ENCODE results near the gene RAPGEF1. TPM values are rescaled to one million over a fixed set of nuclear protein-coding genes. Genes with fewer than 3 reads are reported as not detected.

The RAPGEF1 gene
- total RNA-seq, 1 experiment from 2014 or later: 6.1 TPM

GRCh38 chr9:131546336-131547084 lies 193.4 kb downstream of the RAPGEF1 start:
- H3K27me3 ChIP-seq (ENCODE audit: low read length): no peaks in the 10 kb centered on the region
- no peak overlapping the region for H3K4me2 ChIP-seq (ENCODE audit: low read depth, low read length, poor library complexity, severe bottlenecking)
- no peak overlapping the region for H3K4me3 ChIP-seq (ENCODE audit: low read length)
- no peaks in the 10 kb centered on the region for H3K9me3 ChIP-seq (ENCODE audit: low read length)
- H2AFZ ChIP-seq (ENCODE audit: low read length): no peak overlapping the region
- no peak overlapping the region for H3K27ac ChIP-seq (ENCODE audit: low read length)
- H3K79me2 ChIP-seq (ENCODE audit: low read length): no peaks in the 10 kb centered on the region
- H3K9me2 ChIP-seq (replicated peaks; ENCODE audit: insufficient read depth, low read length): no peaks in the 10 kb centered on the region
- no peak for DNase-seq
- no peak overlapping the region for H3K9ac ChIP-seq (ENCODE audit: low read length)
- H3K36me3 ChIP-seq (ENCODE audit: insufficient read depth, low read length): no peaks in the 10 kb centered on the region
- no peaks in the 10 kb centered on the region for H3K4me1 ChIP-seq (ENCODE audit: low read length)
- H4K20me1 ChIP-seq (ENCODE audit: insufficient read depth, low read depth, low read length): no peaks in the 10 kb centered on the region

DNA sequence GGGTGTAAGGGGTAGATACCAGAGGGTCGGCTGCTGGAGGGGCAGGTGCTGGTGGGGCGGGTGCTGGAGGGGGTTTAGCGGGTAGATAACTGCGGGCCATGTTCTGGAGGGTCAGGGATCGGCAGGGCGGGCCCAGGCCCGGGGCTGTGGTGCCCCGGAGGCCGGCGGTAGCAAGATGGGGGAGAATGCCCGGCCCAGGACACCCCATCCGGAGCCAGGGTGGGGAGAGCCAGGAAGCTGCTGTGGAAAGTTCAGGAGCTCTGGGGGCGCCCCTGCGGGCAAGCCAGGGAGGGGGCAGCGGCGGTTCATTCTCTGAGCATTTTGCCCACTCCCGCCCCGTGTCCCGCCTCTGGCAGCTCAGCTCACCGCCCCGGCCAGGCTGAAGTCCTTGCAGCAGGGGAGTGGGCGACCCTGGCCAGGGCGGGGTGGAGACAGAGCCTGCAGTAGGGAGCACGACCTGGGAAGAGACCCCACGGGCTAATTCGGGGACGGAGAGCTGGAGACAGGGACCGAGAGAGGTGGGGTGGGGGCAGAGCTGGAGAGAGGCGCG lies 194.0 kb downstream of the RAPGEF1 start:
- no peak overlapping the region for H3K4me3 ChIP-seq (ENCODE audit: low read length)
- H3K9me3 ChIP-seq (ENCODE audit: low read length): no peaks in the 10 kb centered on the region
- no peak overlapping the region for H3K4me2 ChIP-seq (ENCODE audit: low read depth, low read length, poor library complexity, severe bottlenecking)

GRCh38 chr9:131545003-131545785 lies 194.7 kb downstream of the RAPGEF1 start, which contains the start of gene PRRT1B:
Gene PRRT1B (plus strand): TSS chr9:131545523. CDS start chr9:131545616, 93 bp downstream.
- no peaks in the 10 kb centered on the region for H3K36me3 ChIP-seq (ENCODE audit: insufficient read depth, low read length)
- no peak within 1 kb of the TSS for H3K4me3 ChIP-seq (ENCODE audit: low read length)
- no peak within 1 kb of the TSS for H2AFZ ChIP-seq (ENCODE audit: low read length)
- no peak for DNase-seq
- H4K20me1 ChIP-seq (ENCODE audit: insufficient read depth, low read depth, low read length): no peaks in the 10 kb centered on the region
- no peak within 1 kb of the TSS for H3K4me2 ChIP-seq (ENCODE audit: low read depth, low read length, poor library complexity, severe bottlenecking)
- H3K9me2 ChIP-seq (replicated peaks; ENCODE audit: insufficient read depth, low read length): no peaks in the 10 kb centered on the region
- no peaks in the 10 kb centered on the region for H3K27me3 ChIP-seq (ENCODE audit: low read length)
- no peaks in the 10 kb centered on the region for H3K9me3 ChIP-seq (ENCODE audit: low read length)
- H3K9ac ChIP-seq (ENCODE audit: low read length): no peak within 1 kb of the TSS
- no peak within 1 kb of the TSS for H3K27ac ChIP-seq (ENCODE audit: low read length)
- no peaks in the 10 kb centered on the region for H3K4me1 ChIP-seq (ENCODE audit: low read length)
- no peaks in the 10 kb centered on the region for H3K79me2 ChIP-seq (ENCODE audit: low read length)

More for the DNA sequence above, 194.0 kb downstream of the RAPGEF1 start:
- Histone ChIP-seq H3K27me3 (ENCODE audit: low read length) (no peaks in the 10 kb centered on the region), H3K9me2 (replicated peaks; ENCODE audit: insufficient read depth, low read length) (no peaks in the 10 kb centered on the region), H3K9ac (ENCODE audit: low read length) (no peak overlapping the region), H2AFZ (ENCODE audit: low read length) (no peak overlapping the region), H3K79me2 (ENCODE audit: low read length) (no peaks in the 10 kb centered on the region), H3K4me1 (ENCODE audit: low read length) (no peaks in the 10 kb centered on the region), H4K20me1 (ENCODE audit: insufficient read depth, low read depth, low read length) (no peaks in the 10 kb centered on the region), H3K27ac (ENCODE audit: low read length) (no peak overlapping the region), H3K36me3 (ENCODE audit: insufficient read depth, low read length) (no peaks in the 10 kb centered on the region)
- no peak for DNase-seq

GRCh38 chr9:131543141-131543540 lies 196.7 kb downstream of the RAPGEF1 start:
- Histone ChIP-seq H3K9me3 (ENCODE audit: low read length) (no peaks in the 10 kb centered on the region), H3K36me3 (ENCODE audit: insufficient read depth, low read length) (no peaks in the 10 kb centered on the region), H3K4me3 (ENCODE audit: low read length) (no peak overlapping the region), H2AFZ (ENCODE audit: low read length) (no peak overlapping the region), H4K20me1 (ENCODE audit: insufficient read depth, low read depth, low read length) (no peaks in the 10 kb centered on the region), H3K79me2 (ENCODE audit: low read length) (no peaks in the 10 kb centered on the region), H3K4me2 (ENCODE audit: low read depth, low read length, poor library complexity, severe bottlenecking) (no peak overlapping the region), H3K27ac (ENCODE audit: low read length) (no peak overlapping the region), H3K4me1 (ENCODE audit: low read length) (no peaks in the 10 kb centered on the region), H3K27me3 (ENCODE audit: low read length) (no peaks in the 10 kb centered on the region), H3K9ac (ENCODE audit: low read length) (no peak overlapping the region), H3K9me2 (replicated peaks; ENCODE audit: insufficient read depth, low read length) (no peaks in the 10 kb centered on the region)
- DNase-seq: no peak

GRCh38 chr9:131539223-131539923 lies 200.5 kb downstream of the RAPGEF1 start:
- H3K4me1 ChIP-seq (ENCODE audit: low read length): no peaks in the 10 kb centered on the region
- H3K27me3 ChIP-seq (ENCODE audit: low read length): no peaks in the 10 kb centered on the region
- no peak overlapping the region for H3K4me2 ChIP-seq (ENCODE audit: low read depth, low read length, poor library complexity, severe bottlenecking)
- no peak overlapping the region for H3K27ac ChIP-seq (ENCODE audit: low read length)
- no peaks in the 10 kb centered on the region for H3K9me2 ChIP-seq (replicated peaks; ENCODE audit: insufficient read depth, low read length)
- no peaks in the 10 kb centered on the region for H3K9me3 ChIP-seq (ENCODE audit: low read length)
- no peaks in the 10 kb centered on the region for H4K20me1 ChIP-seq (ENCODE audit: insufficient read depth, low read depth, low read length)
- H3K79me2 ChIP-seq (ENCODE audit: low read length): no peaks in the 10 kb centered on the region
- DNase-seq: no peak
- no peak overlapping the region for H3K4me3 ChIP-seq (ENCODE audit: low read length)
- H2AFZ ChIP-seq (ENCODE audit: low read length): no peak overlapping the region
- H3K36me3 ChIP-seq (ENCODE audit: insufficient read depth, low read length): no peaks in the 10 kb centered on the region
- no peak overlapping the region for H3K9ac ChIP-seq (ENCODE audit: low read length)

DNA sequence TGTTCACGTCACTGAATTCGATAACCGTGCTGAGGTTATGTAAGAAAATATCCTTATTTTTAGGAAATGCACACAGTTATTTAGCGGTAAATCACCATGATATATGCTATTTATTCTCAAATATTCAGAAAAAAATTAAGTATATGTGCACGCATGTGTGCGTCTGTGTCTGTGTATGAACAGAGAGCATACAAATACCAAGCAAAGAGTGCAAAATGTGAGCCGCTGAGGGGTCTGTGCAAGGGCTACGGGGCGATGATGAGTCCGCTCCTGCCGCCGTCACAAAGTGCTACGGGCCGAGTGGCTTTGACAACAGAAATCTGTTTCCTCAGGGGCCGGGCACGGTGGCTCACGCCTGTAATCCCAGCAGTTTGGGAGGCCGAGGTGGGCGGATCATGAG lies 201.9 kb downstream of the RAPGEF1 start:
- H3K4me1 ChIP-seq (ENCODE audit: low read length): no peaks in the 10 kb centered on the region

GRCh38 chr9:131534721-131535237 lies 205.1 kb downstream of the RAPGEF1 start:
- no peak overlapping the region for H3K27ac ChIP-seq (ENCODE audit: low read length)
- H3K9ac ChIP-seq (ENCODE audit: low read length): no peak overlapping the region
- no peaks in the 10 kb centered on the region for H4K20me1 ChIP-seq (ENCODE audit: insufficient read depth, low read depth, low read length)
- no peak for DNase-seq
- no peaks in the 10 kb centered on the region for H3K9me2 ChIP-seq (replicated peaks; ENCODE audit: insufficient read depth, low read length)
- no peaks in the 10 kb centered on the region for H3K27me3 ChIP-seq (ENCODE audit: low read length)
- peaks cover 11% of the 10 kb centered on the region for H3K79me2 ChIP-seq (ENCODE audit: low read length)
- H3K4me1 ChIP-seq (ENCODE audit: low read length): peaks cover 11% of the 10 kb centered on the region
- no peak overlapping the region for H3K4me2 ChIP-seq (ENCODE audit: low read depth, low read length, poor library complexity, severe bottlenecking)
- H3K36me3 ChIP-seq (ENCODE audit: insufficient read depth, low read length): no peaks in the 10 kb centered on the region
- H3K4me3 ChIP-seq (ENCODE audit: low read length): no peak overlapping the region
- H3K9me3 ChIP-seq (ENCODE audit: low read length): no peaks in the 10 kb centered on the region
- H2AFZ ChIP-seq (ENCODE audit: low read length): no peak overlapping the region

More for the DNA sequence above, 201.9 kb downstream of the RAPGEF1 start:
- Histone ChIP-seq H3K4me3 (ENCODE audit: low read length) (no peak overlapping the region), H3K9me2 (replicated peaks; ENCODE audit: insufficient read depth, low read length) (no peaks in the 10 kb centered on the region), H3K27me3 (ENCODE audit: low read length) (no peaks in the 10 kb centered on the region), H3K9ac (ENCODE audit: low read length) (no peak overlapping the region), H3K79me2 (ENCODE audit: low read length) (no peaks in the 10 kb centered on the region), H3K27ac (ENCODE audit: low read length) (no peak overlapping the region), H3K9me3 (ENCODE audit: low read length) (no peaks in the 10 kb centered on the region), H2AFZ (ENCODE audit: low read length) (no peak overlapping the region), H3K4me2 (ENCODE audit: low read depth, low read length, poor library complexity, severe bottlenecking) (no peak overlapping the region), H4K20me1 (ENCODE audit: insufficient read depth, low read depth, low read length) (no peaks in the 10 kb centered on the region), H3K36me3 (ENCODE audit: insufficient read depth, low read length) (no peaks in the 10 kb centered on the region)
- no peak for DNase-seq
